Measurements from ENCODE around the gene SPEF2.

Gene SPEF2

DNA sequence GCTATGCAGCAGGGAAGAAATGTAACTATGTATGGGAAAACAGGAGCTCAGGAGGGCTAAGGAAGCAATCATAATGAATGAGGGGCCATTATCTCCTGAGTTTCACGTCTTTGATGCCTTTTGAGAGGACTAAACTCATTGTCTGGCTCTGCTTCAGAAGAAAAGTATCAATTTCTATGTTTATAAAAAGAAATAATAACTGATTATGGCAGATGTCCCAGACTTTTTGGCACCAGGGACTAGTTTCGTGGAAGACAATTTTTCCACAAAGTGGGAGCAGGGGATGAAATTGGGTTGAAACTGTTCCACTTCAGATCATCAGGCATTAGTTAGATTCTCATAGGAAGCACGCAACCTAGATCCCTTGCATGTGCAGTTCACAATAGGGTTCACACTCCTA is 230.3 kb downstream of the SPEF2 start:
- ChIA-PET CTCF (no interaction called here), POLR2A (no interaction called here)
- Histone ChIP-seq H3K9me3 (ENCODE audit: control insufficient read depth, insufficient read depth, low read depth, low read length) (0 out of 2 replicates have a peak, but pooled peaks cover 4% of the 10 kb centered on the region), H3K4me1 (ENCODE audit: control insufficient read depth, insufficient read depth, low read length) (no peaks in the 10 kb centered on the region), H3K36me3 (ENCODE audit: control insufficient read depth in 2 of 2, insufficient read depth in 1 of 2, low read length in 2 of 2) (no peaks in the 10 kb centered on the region), H3K27ac (ENCODE audit: extremely low read depth, low read depth, low read length) (no peak overlapping the region), H3K4me3 (ENCODE audit: low read depth, low read length) (no peak overlapping the region)
- TF ChIP-seq, protein P1, sequence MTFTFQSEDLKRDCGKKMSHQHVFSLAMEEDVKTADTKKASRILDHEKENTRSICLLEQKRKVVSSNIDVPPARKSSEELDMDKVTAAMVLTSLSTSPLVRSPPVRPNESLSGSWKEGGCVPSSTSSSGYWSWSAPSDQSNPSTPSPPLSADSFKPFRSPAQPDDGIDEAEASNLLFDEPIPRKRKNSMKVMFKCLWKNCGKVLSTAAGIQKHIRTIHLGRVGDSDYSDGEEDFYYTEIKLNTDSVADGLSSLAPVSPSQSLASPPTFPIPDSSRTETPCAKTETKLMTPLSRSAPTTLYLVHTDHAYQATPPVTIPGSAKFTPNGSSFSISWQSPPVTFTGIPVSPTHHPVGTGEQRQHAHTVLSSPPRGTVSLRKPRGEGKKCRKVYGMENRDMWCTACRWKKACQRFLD (tag by site-specific recombination; IDR thresholded peaks at IDR 0.05), result no peak
- no peak for TF ChIP-seq REPIN1 (tag by site-specific recombination; IDR thresholded peaks at IDR 0.05; ENCODE audit: low read depth)
- no peak for TF ChIP-seq ZNF16 (tag by site-specific recombination; IDR thresholded peaks at IDR 0.05; ENCODE audit: low read depth)
- no peak for TF ChIP-seq ZNF670 (tag by site-specific recombination; IDR thresholded peaks at IDR 0.05; ENCODE audit: low read depth)
- no peak for TF ChIP-seq ZNF10 (tag by site-specific recombination; IDR thresholded peaks at IDR 0.05)
- TF ChIP-seq FEZF1 (tag by site-specific recombination; IDR thresholded peaks at IDR 0.05), result no peak
- no peak for TF ChIP-seq ZSCAN23 (tag by site-specific recombination; IDR thresholded peaks at IDR 0.05)
- TF ChIP-seq, protein P2, sequence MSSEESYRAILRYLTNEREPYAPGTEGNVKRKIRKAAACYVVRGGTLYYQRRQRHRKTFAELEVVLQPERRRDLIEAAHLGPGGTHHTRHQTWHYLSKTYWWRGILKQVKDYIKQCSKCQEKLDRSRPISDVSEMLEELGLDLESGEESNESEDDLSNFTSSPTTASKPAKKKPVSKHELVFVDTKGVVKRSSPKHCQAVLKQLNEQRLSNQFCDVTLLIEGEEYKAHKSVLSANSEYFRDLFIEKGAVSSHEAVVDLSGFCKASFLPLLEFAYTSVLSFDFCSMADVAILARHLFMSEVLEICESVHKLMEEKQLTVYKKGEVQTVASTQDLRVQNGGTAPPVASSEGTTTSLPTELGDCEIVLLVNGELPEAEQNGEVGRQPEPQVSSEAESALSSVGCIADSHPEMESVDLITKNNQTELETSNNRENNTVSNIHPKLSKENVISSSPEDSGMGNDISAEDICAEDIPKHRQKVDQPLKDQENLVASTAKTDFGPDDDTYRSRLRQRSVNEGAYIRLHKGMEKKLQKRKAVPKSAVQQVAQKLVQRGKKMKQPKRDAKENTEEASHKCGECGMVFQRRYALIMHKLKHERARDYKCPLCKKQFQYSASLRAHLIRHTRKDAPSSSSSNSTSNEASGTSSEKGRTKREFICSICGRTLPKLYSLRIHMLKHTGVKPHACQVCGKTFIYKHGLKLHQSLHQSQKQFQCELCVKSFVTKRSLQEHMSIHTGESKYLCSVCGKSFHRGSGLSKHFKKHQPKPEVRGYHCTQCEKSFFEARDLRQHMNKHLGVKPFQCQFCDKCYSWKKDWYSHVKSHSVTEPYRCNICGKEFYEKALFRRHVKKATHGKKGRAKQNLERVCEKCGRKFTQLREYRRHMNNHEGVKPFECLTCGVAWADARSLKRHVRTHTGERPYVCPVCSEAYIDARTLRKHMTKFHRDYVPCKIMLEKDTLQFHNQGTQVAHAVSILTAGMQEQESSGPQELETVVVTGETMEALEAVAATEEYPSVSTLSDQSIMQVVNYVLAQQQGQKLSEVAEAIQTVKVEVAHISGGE (tag by site-specific recombination; conservative IDR thresholded peaks at IDR 0.05; ENCODE audit: low read depth), result no peak
- TF ChIP-seq ZNF629 (tag by site-specific recombination; IDR thresholded peaks at IDR 0.05), result no peak
- TF ChIP-seq ZNF555 (tag by site-specific recombination; conservative IDR thresholded peaks at IDR 0.05), result no peak
- TF ChIP-seq ZNF202 (tag by site-specific recombination; IDR thresholded peaks at IDR 0.05; ENCODE audit: borderline replicate concordance), result no peak
- TF ChIP-seq, protein P3, sequence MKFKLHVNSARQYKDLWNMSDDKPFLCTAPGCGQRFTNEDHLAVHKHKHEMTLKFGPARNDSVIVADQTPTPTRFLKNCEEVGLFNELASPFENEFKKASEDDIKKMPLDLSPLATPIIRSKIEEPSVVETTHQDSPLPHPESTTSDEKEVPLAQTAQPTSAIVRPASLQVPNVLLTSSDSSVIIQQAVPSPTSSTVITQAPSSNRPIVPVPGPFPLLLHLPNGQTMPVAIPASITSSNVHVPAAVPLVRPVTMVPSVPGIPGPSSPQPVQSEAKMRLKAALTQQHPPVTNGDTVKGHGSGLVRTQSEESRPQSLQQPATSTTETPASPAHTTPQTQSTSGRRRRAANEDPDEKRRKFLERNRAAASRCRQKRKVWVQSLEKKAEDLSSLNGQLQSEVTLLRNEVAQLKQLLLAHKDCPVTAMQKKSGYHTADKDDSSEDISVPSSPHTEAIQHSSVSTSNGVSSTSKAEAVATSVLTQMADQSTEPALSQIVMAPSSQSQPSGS (tag by site-specific recombination; IDR thresholded peaks at IDR 0.05; ENCODE audit: low read depth), result no peak
- TF ChIP-seq SP7 (tag by site-specific recombination; IDR thresholded peaks at IDR 0.05), result no peak
- no peak for TF ChIP-seq ZNF157 (tag by site-specific recombination; IDR thresholded peaks at IDR 0.05)
- TF ChIP-seq ZNF423 (tag by site-specific recombination; IDR thresholded peaks at IDR 0.05), result no peak
- TF ChIP-seq, protein P4, sequence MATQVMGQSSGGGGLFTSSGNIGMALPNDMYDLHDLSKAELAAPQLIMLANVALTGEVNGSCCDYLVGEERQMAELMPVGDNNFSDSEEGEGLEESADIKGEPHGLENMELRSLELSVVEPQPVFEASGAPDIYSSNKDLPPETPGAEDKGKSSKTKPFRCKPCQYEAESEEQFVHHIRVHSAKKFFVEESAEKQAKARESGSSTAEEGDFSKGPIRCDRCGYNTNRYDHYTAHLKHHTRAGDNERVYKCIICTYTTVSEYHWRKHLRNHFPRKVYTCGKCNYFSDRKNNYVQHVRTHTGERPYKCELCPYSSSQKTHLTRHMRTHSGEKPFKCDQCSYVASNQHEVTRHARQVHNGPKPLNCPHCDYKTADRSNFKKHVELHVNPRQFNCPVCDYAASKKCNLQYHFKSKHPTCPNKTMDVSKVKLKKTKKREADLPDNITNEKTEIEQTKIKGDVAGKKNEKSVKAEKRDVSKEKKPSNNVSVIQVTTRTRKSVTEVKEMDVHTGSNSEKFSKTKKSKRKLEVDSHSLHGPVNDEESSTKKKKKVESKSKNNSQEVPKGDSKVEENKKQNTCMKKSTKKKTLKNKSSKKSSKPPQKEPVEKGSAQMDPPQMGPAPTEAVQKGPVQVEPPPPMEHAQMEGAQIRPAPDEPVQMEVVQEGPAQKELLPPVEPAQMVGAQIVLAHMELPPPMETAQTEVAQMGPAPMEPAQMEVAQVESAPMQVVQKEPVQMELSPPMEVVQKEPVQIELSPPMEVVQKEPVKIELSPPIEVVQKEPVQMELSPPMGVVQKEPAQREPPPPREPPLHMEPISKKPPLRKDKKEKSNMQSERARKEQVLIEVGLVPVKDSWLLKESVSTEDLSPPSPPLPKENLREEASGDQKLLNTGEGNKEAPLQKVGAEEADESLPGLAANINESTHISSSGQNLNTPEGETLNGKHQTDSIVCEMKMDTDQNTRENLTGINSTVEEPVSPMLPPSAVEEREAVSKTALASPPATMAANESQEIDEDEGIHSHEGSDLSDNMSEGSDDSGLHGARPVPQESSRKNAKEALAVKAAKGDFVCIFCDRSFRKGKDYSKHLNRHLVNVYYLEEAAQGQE (tag by site-specific recombination; IDR thresholded peaks at IDR 0.05), result no peak
- TF ChIP-seq SALL2 (tag by site-specific recombination; IDR thresholded peaks at IDR 0.05; ENCODE audit: borderline replicate concordance), result no peak
- TF ChIP-seq, protein P5, sequence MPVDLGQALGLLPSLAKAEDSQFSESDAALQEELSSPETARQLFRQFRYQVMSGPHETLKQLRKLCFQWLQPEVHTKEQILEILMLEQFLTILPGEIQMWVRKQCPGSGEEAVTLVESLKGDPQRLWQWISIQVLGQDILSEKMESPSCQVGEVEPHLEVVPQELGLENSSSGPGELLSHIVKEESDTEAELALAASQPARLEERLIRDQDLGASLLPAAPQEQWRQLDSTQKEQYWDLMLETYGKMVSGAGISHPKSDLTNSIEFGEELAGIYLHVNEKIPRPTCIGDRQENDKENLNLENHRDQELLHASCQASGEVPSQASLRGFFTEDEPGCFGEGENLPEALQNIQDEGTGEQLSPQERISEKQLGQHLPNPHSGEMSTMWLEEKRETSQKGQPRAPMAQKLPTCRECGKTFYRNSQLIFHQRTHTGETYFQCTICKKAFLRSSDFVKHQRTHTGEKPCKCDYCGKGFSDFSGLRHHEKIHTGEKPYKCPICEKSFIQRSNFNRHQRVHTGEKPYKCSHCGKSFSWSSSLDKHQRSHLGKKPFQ (tag by site-specific recombination; IDR thresholded peaks at IDR 0.05), result no peak
- TF ChIP-seq GLI2 (tag by site-specific recombination; IDR thresholded peaks at IDR 0.05; ENCODE audit: borderline replicate concordance, low read depth), result no peak

Measured in HEK293 (cell line).